ENCODE results near the gene SLC16A1. TPM values are rescaled to one million over a fixed set of nuclear protein-coding genes. Genes with fewer than 3 reads are reported as not detected.

The SLC16A1 gene
- total and polyA plus RNA-seq, 2 experiments from 2014 or later, result 231 to 593 TPM

DNA sequence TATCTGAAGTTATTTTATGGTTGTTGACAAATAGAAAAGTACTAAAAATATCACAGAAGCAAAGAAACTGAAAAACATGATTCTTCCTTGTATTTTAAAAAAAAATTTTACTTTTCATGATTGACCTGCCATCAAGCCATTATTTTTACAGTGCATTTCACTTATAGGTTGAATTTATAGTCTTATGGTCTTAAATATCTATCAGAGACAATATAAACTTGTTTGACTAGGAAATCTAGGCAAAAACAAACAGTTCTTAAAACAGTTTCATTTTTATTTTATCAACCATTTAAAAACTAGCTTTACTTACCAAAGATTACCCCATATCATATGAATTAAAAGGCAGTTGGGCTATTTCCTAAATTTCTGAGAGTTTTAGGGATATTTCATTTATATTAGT lies 59.2 kb downstream of the SLC16A1 start:
- Histone ChIP-seq H3K27ac (ENCODE audit: low read depth) (no peak overlapping the region), H3F3A (replicated peaks; ENCODE audit: low read depth) (no peaks in the 10 kb centered on the region), H4K20me1 (replicated peaks; ENCODE audit: insufficient read depth) (no peaks in the 10 kb centered on the region), H3K4me1 (ENCODE audit: insufficient read depth) (no peaks in the 10 kb centered on the region), H3K36me3 (ENCODE audit: insufficient read depth) (peaks cover 5% of the 10 kb centered on the region), H3K4me2 (no peak overlapping the region), H2AFZ (no peak overlapping the region), H3K27me3 (ENCODE audit: insufficient read depth) (no peaks in the 10 kb centered on the region), H3K9me2 (ENCODE audit: insufficient read depth) (no peaks in the 10 kb centered on the region), H3K79me2 (replicated peaks; ENCODE audit: insufficient read depth) (no peaks in the 10 kb centered on the region), H3K4me3 (no peak overlapping the region)
- Mint-ChIP-seq H3K27ac (no peak overlapping the region), H3K36me3 (ENCODE audit: low read depth) (peaks cover 45% of the 10 kb centered on the region), H3K4me1 (no peaks in the 10 kb centered on the region; the same call in 2 of the 3 replicates), H3K27me3 (ENCODE audit: insufficient read depth, low read depth, poor library complexity) (peaks cover 5% of the 10 kb centered on the region), H3K4me3 (no peak overlapping the region), H3K9me3 (peaks cover 55% of the 10 kb centered on the region)
- ATAC-seq, result no peak
- DNase-seq (ENCODE audit: low spot score), result no peak
- TF ChIP-seq POLR2AphosphoS5 (IDR thresholded peaks at IDR 0.05; ENCODE audit: low read depth), result no peak
- no peak for TF ChIP-seq STAT1 (IDR thresholded peaks at IDR 0.05; ENCODE audit: unreplicated experiment)
- TF ChIP-seq ZNF331 (CRISPR knock-in tag; IDR thresholded peaks at IDR 0.05; ENCODE audit: low read depth), result no peak
- TF ChIP-seq CREB1 (CRISPR knock-in tag; IDR thresholded peaks at IDR 0.05; ENCODE audit: low read depth), result no peak
- no peak for TF ChIP-seq REST (IDR thresholded peaks at IDR 0.05; ENCODE audit: unreplicated experiment)
- no peak for TF ChIP-seq JUNB (IDR thresholded peaks at IDR 0.05; ENCODE audit: unreplicated experiment)

GRCh38 chr1:112894561-112895011 lies 61.4 kb downstream of the SLC16A1 start:
- Mint-ChIP-seq H3K4me1 (no peaks in the 10 kb centered on the region; the same call in 2 of the 3 replicates), H3K9me3 (peaks cover 48% of the 10 kb centered on the region), H3K4me3 (no peak overlapping the region), H3K27me3 (ENCODE audit: insufficient read depth, low read depth, poor library complexity) (no peaks in the 10 kb centered on the region), H3K36me3 (ENCODE audit: low read depth) (peaks cover 37% of the 10 kb centered on the region), H3K27ac (no peak overlapping the region)
- ATAC-seq (no peak), DNase-seq (ENCODE audit: low spot score) (no peak)
- Histone ChIP-seq H3K27me3 (ENCODE audit: insufficient read depth) (no peaks in the 10 kb centered on the region), H4K20me1 (replicated peaks; ENCODE audit: insufficient read depth) (no peaks in the 10 kb centered on the region), H3K4me3 (no peak overlapping the region), H3K27ac (ENCODE audit: low read depth) (no peak overlapping the region), H3K79me2 (replicated peaks; ENCODE audit: insufficient read depth) (no peaks in the 10 kb centered on the region), H3K4me1 (ENCODE audit: insufficient read depth) (no peaks in the 10 kb centered on the region), H2AFZ (no peak overlapping the region), H3K9me2 (ENCODE audit: insufficient read depth) (no peaks in the 10 kb centered on the region), H3K4me2 (no peak overlapping the region), H3F3A (replicated peaks; ENCODE audit: low read depth) (0 out of 2 replicates have a peak, but pooled peaks cover under 1% of the 10 kb centered on the region), H3K36me3 (ENCODE audit: insufficient read depth) (peaks cover 5% of the 10 kb centered on the region)
- no peak for TF ChIP-seq CTCF (conservative IDR thresholded peaks at IDR 0.05; ENCODE audit: low read depth in 2 of 2)
- no peak for TF ChIP-seq ETS1 (IDR thresholded peaks at IDR 0.05)
- no peak for TF ChIP-seq ZNF331 (CRISPR knock-in tag; IDR thresholded peaks at IDR 0.05; ENCODE audit: low read depth)
- TF ChIP-seq EZH2phosphoT487 (IDR thresholded peaks at IDR 0.05; ENCODE audit: unreplicated experiment), result no peak
- no peak for TF ChIP-seq POLR2AphosphoS5 (IDR thresholded peaks at IDR 0.05; ENCODE audit: low read depth)
- TF ChIP-seq REST (IDR thresholded peaks at IDR 0.05; ENCODE audit: unreplicated experiment), result no peak
- TF ChIP-seq NANOG (IDR thresholded peaks at IDR 0.05; ENCODE audit: borderline replicate concordance), result no peak
- TF ChIP-seq ZNF114 (CRISPR knock-in tag; IDR thresholded peaks at IDR 0.05), result no peak
- no peak for TF ChIP-seq EZH2 (IDR thresholded peaks at IDR 0.05; ENCODE audit: low read depth, unreplicated experiment)
- no peak for TF ChIP-seq STAT1 (IDR thresholded peaks at IDR 0.05; ENCODE audit: unreplicated experiment)

Measured in GM23338 (cell line).